Measurements from ENCODE around the gene PACSIN1.
A peak's percentile ranks its signal among the peaks of the same experiment; 100 is the strongest.

The PACSIN1 gene

GRCh38 chr6:34568341-34569201, 102.7 kb downstream of the PACSIN1 start:
- H3K9me3 Mint-ChIP-seq = no peaks in the 10 kb centered on the region
- DNase-seq = no peak
- peaks cover 2 to 5% of the 10 kb centered on the region in 2 donors for H3K4me1 Mint-ChIP-seq (ENCODE audit: low read depth in 2 of 2)
- no peak overlapping the region for H3K27ac Mint-ChIP-seq
- ATAC-seq (replicated peaks) = no peak
- no peak overlapping the region for H3K4me3 Mint-ChIP-seq
- peaks cover 28 to 67% of the 10 kb centered on the region in 2 donors for H3K27me3 Mint-ChIP-seq
- peaks cover 10% of the 10 kb centered on the region for H3K36me3 Mint-ChIP-seq (ENCODE audit: insufficient read depth)

- Mint-ChIP-seq H3K4me3 (no peak overlapping the region), H3K27me3 (peaks cover 27 to 62% of the 10 kb centered on the region in 2 donors), H3K36me3 (ENCODE audit: insufficient read depth) (peaks cover 12% of the 10 kb centered on the region), H3K4me1 (ENCODE audit: low read depth in 2 of 2) (peaks cover 2 to 5% of the 10 kb centered on the region in 2 donors), H3K27ac (no peak overlapping the region), H3K9me3 (no peaks in the 10 kb centered on the region)
- DNase-seq (no peak), ATAC-seq (replicated peaks) (no peak)
Observed at GRCh38 chr6:34569361-34569973, 103.6 kb downstream of the PACSIN1 start.

- Mint-ChIP-seq H3K4me3 (no peak overlapping the region), H3K27ac (peak overlapping the region in 1 of 2 donors; percentile 9), H3K9me3 (no peaks in the 10 kb centered on the region), H3K4me1 (ENCODE audit: low read depth in 2 of 2) (peaks cover 3 to 5% of the 10 kb centered on the region in 2 donors), H3K36me3 (ENCODE audit: insufficient read depth) (peaks cover 13% of the 10 kb centered on the region), H3K27me3 (peaks cover 27 to 62% of the 10 kb centered on the region in 2 donors)
- no peak for DNase-seq
- no peak for ATAC-seq (replicated peaks)
Observed at GRCh38 chr6:34570066-34570833, 104.4 kb downstream of the PACSIN1 start.

GRCh38 chr6:34571388-34571787, 105.5 kb downstream of the PACSIN1 start:
- DNase-seq (no peak), ATAC-seq (replicated peaks) (no peak)
- Mint-ChIP-seq H3K27ac (no peak overlapping the region), H3K36me3 (ENCODE audit: insufficient read depth) (peaks cover 16% of the 10 kb centered on the region), H3K4me1 (ENCODE audit: low read depth in 2 of 2) (peaks cover 9 to 10% of the 10 kb centered on the region in 2 donors), H3K9me3 (no peaks in the 10 kb centered on the region), H3K4me3 (no peak overlapping the region), H3K27me3 (peaks cover 20 to 52% of the 10 kb centered on the region in 2 donors)

- H3K36me3 Mint-ChIP-seq (ENCODE audit: insufficient read depth) = peaks cover 16% of the 10 kb centered on the region
- ATAC-seq (replicated peaks) (no peak), DNase-seq (no peak)
- peak overlapping the region in 1 of 2 donors; percentile 63 for H3K27ac Mint-ChIP-seq
- no peak overlapping the region for H3K4me3 Mint-ChIP-seq
- H3K4me1 Mint-ChIP-seq (ENCODE audit: low read depth in 2 of 2) = peaks cover 11 to 12% of the 10 kb centered on the region in 2 donors
- H3K27me3 Mint-ChIP-seq = peaks cover 18 to 46% of the 10 kb centered on the region in 2 donors
- H3K9me3 Mint-ChIP-seq = no peaks in the 10 kb centered on the region
Observed at GRCh38 chr6:34572021-34572420, 106.1 kb downstream of the PACSIN1 start.

GRCh38 chr6:34572585-34572984, 106.7 kb downstream of the PACSIN1 start:
- H3K4me3 Mint-ChIP-seq = no peak overlapping the region
- peak overlapping the region in 1 of 2 donors; percentile 63 for H3K27ac Mint-ChIP-seq
- peaks cover 13 to 40% of the 10 kb centered on the region in 2 donors for H3K27me3 Mint-ChIP-seq
- no peaks in the 10 kb centered on the region for H3K9me3 Mint-ChIP-seq
- ATAC-seq (replicated peaks) (no peak), DNase-seq (no peak)
- peaks cover 16% of the 10 kb centered on the region for H3K36me3 Mint-ChIP-seq (ENCODE audit: insufficient read depth)
- peaks cover 11 to 12% of the 10 kb centered on the region in 2 donors for H3K4me1 Mint-ChIP-seq (ENCODE audit: low read depth in 2 of 2)

GRCh38 chr6:34573567-34574183, 107.8 kb downstream of the PACSIN1 start:
- Mint-ChIP-seq H3K4me3 (no peak overlapping the region), H3K9me3 (no peaks in the 10 kb centered on the region), H3K4me1 (ENCODE audit: low read depth in 2 of 2) (peaks cover 11 to 12% of the 10 kb centered on the region in 2 donors), H3K27ac (peak overlapping the region in 1 of 2 donors; percentile 36), H3K36me3 (ENCODE audit: insufficient read depth) (peaks cover 11% of the 10 kb centered on the region), H3K27me3 (peaks cover 6 to 29% of the 10 kb centered on the region in 2 donors)
- ATAC-seq (replicated peaks) = no peak
- DNase-seq = no peak

GRCh38 chr6:34574647-34575293, 108.9 kb downstream of the PACSIN1 start:
- DNase-seq (no peak), ATAC-seq (replicated peaks) (no peak)
- Mint-ChIP-seq H3K36me3 (ENCODE audit: insufficient read depth) (peaks cover 15% of the 10 kb centered on the region), H3K27me3 (peaks cover 6 to 23% of the 10 kb centered on the region in 2 donors), H3K27ac (peak overlapping the region; percentile 29 to 36), H3K4me3 (no peak overlapping the region), H3K4me1 (ENCODE audit: low read depth in 2 of 2) (peaks cover 11 to 12% of the 10 kb centered on the region in 2 donors), H3K9me3 (no peaks in the 10 kb centered on the region)

- Mint-ChIP-seq H3K27me3 (peaks cover 6 to 20% of the 10 kb centered on the region in 2 donors), H3K27ac (peak overlapping the region; percentile 18 to 29), H3K9me3 (no peaks in the 10 kb centered on the region), H3K4me1 (ENCODE audit: low read depth in 2 of 2) (peaks cover 10 to 12% of the 10 kb centered on the region in 2 donors), H3K36me3 (ENCODE audit: insufficient read depth) (peaks cover 15% of the 10 kb centered on the region), H3K4me3 (no peak overlapping the region)
- no peak for ATAC-seq (replicated peaks)
- DNase-seq = no peak
Observed at GRCh38 chr6:34575326-34575725, 109.5 kb downstream of the PACSIN1 start.

- H3K36me3 Mint-ChIP-seq (ENCODE audit: insufficient read depth) = peaks cover 15% of the 10 kb centered on the region
- H3K4me1 Mint-ChIP-seq (ENCODE audit: low read depth in 2 of 2) = peaks cover 6 to 12% of the 10 kb centered on the region in 2 donors
- no peaks in the 10 kb centered on the region for H3K9me3 Mint-ChIP-seq
- peaks cover 0 to 9% of the 10 kb centered on the region in 2 donors for H3K27me3 Mint-ChIP-seq
- H3K27ac Mint-ChIP-seq = no peak overlapping the region
- no peak for DNase-seq
- ATAC-seq (replicated peaks) = no peak
- no peak overlapping the region for H3K4me3 Mint-ChIP-seq
Observed at GRCh38 chr6:34576286-34576955, 110.5 kb downstream of the PACSIN1 start.

GRCh38 chr6:34578445-34579262, 112.8 kb downstream of the PACSIN1 start:
- no peak for DNase-seq

More at GRCh38 chr6:34578445-34579262, 112.8 kb downstream of the PACSIN1 start:
- Mint-ChIP-seq H3K27me3 (no peaks in the 10 kb centered on the region), H3K27ac (no peak overlapping the region), H3K4me1 (ENCODE audit: low read depth in 2 of 2) (peaks cover 6 to 10% of the 10 kb centered on the region in 2 donors), H3K9me3 (no peaks in the 10 kb centered on the region), H3K4me3 (no peak overlapping the region), H3K36me3 (ENCODE audit: insufficient read depth) (peaks cover 10% of the 10 kb centered on the region)
- no peak for ATAC-seq (replicated peaks)

All from effector memory CD8-positive, alpha-beta T cell (primary cell).